H54 (cell line): ENCODE data around the gene SLC25A19.
"Not testable (repeated sequence)": the region's sequence is repeated elsewhere in the genome, so short reads cannot be mapped to it uniquely, and the experiment has no call there.

Experiments
- DNase-seq: peaks from one replicate; pipeline ENCODE4 v3.0.0; 2011; ENCODE audit warnings: low spot score, mixed read lengths; ENCODE audit not compliant: insufficient read length
- FAIRE-seq: peaks from 3 replicates; lab custom pipeline; 2011; peaks lifted over from hg19 to GRCh38; lab: Jason Lieb, UNC
- POLR2A ChIP-seq: IDR thresholded peaks from 2 replicates; pipeline ENCODE4 v1.6.1; 2011; ENCODE audit warnings: low read depth, mild to moderate bottlenecking, low read length

The SLC25A19 gene

DNA sequence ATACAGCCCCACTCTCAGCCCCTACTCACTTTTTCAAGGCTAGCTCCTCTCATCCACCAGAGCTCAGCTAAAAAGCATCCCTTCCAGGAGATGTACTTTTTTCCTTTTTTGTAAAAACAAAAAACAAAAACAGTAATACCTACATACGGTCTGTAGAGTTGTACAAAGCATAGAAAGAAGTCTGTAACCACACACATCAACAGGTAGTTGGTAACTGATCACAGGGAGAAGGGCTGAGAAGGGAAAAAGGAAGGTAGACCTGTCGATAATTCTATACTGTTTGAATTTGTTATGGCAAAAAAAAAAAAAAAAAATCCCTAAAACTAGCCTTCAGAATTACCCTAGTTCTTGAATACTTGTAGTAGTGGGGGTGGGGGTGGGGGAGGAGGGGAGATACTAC lies 874 bp downstream of the SLC25A19 start:
- DNase-seq (no peak), FAIRE-seq (no peak)
- TF ChIP-seq POLR2A = no peak

- no peak for FAIRE-seq
- no peak for TF ChIP-seq POLR2A
- no peak for DNase-seq
Observed at GRCh38 chr17:75287221-75287620, 2.0 kb downstream of the SLC25A19 start.

GRCh38 chr17:75285123-75285522 lies 4.1 kb downstream of the SLC25A19 start:
- FAIRE-seq (no peak), DNase-seq (no peak)
- no peak for TF ChIP-seq POLR2A

DNA sequence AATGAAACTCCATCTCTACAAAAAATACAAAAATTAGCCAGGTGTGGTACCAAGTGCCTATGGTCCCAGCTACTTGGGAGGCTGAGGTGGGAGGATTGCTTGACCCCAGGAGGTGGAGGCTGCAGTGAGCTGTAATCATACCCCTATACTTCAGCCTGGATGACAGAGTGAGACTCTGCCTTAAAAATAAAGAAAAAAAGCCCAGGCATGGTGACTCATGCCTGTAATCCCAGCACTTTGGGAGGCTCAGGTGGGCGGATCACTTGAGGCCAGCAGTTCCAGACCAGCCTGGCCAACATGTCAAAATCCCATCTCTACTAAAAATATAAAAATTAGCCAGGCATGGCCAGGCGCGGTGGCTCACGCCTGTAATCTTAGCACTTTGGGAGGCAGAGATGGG lies 9.0 kb downstream of the SLC25A19 start:
- DNase-seq, FAIRE-seq: not testable (repeated sequence)

DNA sequence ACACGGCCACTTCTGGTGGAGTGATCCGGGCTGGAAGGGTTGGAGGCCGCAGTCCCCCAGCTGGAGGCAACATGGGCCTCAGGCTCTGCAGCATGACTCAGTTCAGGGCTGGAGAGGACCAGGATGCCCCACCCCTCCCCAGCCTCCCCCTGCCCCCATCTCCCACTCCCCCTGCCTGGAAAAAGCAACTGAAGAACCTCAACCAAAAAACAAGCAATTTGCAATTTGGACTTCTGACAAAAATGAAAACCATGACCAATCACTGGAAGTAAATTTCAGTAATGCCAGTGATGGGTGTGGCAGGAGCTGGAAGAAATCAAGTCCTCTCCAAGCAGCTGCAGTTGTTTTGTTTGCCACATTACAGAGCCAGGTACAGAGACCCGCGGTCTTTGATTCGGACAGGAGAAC lies 11.6 kb downstream of the SLC25A19 start:
- FAIRE-seq (no peak), DNase-seq (peak; percentile 35)
- TF ChIP-seq POLR2A = no peak

DNA sequence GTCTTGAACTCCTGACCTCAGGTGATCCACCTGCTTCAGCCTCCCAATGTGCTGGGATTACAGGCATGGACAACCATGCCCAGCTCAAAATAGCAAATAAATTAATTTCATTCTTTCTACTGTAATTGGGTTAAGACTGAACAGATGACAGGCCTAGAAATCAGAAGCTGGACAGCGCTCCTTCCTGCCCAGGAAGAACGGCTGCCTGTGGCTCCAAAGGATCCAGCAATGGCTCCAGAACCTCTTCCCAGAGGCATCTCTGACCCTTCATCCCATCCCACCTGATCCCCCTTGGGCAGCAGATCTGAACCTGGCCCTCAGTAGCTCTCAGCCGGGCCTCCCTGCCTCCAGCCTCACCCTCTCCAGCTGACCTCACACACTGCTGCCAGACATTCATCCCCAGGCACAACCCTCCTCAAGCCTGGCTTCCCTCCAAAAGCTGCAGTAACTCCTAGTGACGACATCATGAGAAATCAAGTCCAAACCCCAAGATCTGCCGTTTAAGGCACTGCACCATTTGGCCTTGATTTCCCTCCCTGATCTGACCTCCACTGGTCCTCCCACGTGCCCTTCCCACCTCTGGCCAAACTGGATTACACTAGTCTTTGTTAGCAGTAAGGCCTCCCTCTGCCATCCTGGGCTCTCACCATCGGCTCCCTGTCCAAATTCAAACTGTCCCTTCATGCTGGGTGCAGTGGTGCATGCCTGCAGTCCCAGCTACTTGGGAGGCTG lies 15.1 kb downstream of the SLC25A19 start:
- FAIRE-seq (peak; percentile 80), DNase-seq (peak; percentile 98)
- TF ChIP-seq POLR2A = no peak

DNA sequence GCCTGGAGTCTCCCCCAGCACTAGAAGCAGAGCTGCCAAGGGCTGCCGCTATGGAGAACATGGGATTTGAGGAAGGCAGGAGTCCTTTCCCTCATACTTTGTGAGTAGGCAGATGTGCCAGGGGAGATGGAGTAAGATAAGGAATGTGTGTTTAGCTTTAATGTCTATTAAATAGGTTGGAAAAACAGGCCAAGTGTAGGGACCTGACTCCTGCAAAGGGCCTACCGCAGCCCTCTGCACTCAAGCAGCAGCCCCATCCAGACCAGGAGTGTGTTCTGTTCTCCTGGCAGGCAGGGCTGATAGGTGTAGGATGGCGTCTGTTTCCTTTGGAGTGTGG lies 16.4 kb downstream of the SLC25A19 start:
- DNase-seq (no peak), FAIRE-seq (no peak)
- no peak for TF ChIP-seq POLR2A

DNA sequence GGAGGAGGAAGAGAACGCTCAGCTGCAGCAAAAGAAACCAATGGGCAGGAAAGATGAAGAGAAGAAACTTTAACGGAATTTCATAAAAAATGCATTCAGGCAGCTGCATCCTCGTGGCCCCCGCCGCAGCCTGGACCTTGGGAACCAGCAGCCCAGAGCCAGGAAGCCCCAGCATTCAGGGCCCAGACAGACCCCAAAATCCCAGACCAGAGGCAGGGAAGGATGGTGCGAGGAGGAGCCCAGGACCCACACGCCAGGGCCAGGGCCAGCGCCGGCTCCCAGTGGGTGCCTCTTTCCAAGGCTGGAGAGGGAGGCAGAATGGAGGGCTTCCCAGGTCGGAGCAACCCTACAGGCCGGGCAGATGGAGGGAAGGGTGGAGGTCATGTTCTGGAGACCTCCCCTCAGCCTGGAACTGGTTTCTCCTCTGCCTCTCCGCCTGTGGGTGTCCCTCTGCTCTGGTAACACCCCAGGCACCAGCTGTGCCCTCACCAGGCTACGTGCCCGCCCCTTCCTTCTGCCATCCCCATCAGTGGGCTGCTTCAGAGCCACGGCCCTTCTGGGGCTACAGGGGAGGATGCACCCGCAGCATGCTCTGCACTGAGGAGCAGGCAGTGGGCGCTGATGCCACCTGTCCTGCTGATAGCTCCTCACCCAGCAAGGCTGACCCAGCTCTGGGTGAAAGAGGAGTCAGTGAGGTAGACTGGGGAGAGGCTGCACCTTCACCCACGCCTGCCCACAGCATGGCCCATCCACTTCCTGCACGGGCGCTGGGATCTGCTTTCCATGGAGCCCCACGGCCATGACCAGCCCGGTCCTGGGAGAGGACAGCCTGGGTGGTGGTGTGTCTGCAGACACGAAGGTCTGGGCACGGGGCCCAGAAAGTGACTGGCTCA lies 17.0 kb downstream of the SLC25A19 start:
- TF ChIP-seq POLR2A = no peak
- FAIRE-seq (no peak), DNase-seq (no peak)

GRCh38 chr17:75271233-75271954 lies 17.8 kb downstream of the SLC25A19 start:
- FAIRE-seq = no peak
- TF ChIP-seq POLR2A = peak; percentile 57
- DNase-seq = peak; percentile 93

DNA sequence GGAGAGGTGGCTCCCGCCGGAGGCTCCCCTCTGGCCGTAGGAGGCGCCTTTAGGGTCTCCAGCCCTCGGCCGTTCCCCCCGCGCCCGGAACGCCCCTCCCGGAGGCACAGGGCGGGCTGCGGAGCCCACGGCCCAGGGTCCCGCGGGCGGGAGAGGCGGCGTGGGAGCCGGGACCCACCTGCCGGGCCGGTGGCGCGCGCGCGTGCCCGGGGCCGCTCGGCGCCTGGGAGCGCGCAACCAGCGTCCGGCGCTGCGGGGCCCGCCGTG lies 18.3 kb downstream of the SLC25A19 start, which contains the start of gene MIF4GD:
Gene MIF4GD (minus strand): TSS at position 266 of the 267 bp plus-strand sequence. CDS start 1,036 bp downstream, outside the sequence.
- no peak for TF ChIP-seq POLR2A
- DNase-seq (no peak), FAIRE-seq (no peak)

DNA sequence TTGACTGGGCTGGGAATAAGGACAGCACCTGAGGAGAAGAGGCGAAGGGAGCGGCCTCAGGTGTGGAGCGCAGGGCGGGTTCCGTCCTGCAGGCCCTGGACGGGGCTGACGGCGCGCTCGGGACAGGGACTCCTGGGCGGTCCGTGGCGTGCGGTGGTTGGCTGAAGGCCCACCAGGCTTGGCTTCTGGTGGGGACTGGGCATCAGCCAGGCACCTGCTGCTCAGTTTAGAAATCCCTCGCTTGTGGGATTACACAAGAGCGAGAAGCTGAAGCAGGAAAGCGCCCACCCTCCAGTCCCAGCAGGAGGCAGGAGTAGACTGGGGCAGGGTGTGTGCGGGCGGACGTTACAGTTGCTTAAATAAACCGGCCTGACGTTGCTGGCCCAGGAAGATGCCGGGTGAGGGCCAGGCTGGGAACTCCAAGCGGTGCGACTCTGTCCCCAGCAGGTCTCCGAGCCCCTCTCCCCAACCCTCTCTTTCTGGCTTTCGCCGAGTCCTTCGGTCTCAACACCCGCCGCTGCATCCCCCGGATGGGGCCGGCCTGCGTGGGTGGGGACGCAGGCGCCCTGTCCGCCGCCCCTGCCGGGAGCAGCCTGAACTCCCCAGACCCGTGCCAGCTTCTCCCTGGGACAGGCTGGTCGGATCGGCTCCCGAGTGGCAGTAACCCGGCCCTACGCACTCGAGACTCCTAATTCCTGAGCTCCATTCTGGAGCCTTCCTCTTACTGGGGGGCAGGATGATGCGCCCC lies 18.8 kb downstream of the SLC25A19 start:
- peak; percentile 78 for DNase-seq
- peak; percentile 41 for TF ChIP-seq POLR2A
- no peak for FAIRE-seq

GRCh38 chr17:75269844-75270217 lies 19.4 kb downstream of the SLC25A19 start:
- no peak for TF ChIP-seq POLR2A
- DNase-seq = no peak
- no peak for FAIRE-seq

GRCh38 chr17:75267411-75268232 lies 21.6 kb downstream of the SLC25A19 start:
- no peak for TF ChIP-seq POLR2A
- no peak for DNase-seq
- FAIRE-seq = no peak
